CD14-positive monocyte (primary cell): Measurements from ENCODE around the gene KRT76. TPM values are rescaled to one million over a fixed set of nuclear protein-coding genes. Genes with fewer than 3 reads are reported as not detected.

Experiments
- DNase-seq, 3 donors: peaks; one replicate each; pipeline ENCODE4 v3.0.0-alpha.2; 2011 to 2022
- H2AFZ ChIP-seq: 2 replicates; pipeline ENCODE4 v1.6.0; 2012; ENCODE audit warnings: mild to moderate bottlenecking, low read depth, low read length, inconsistent platforms; ENCODE audit not compliant: insufficient read depth, poor library complexity, severe bottlenecking
- H3K27ac ChIP-seq, 2 donors: 1 replicate in 1 of 2; 2 replicates in 1 of 2; pipeline ENCODE4 v1.5.1; 2012 to 2013; ENCODE audit warnings: low read length in 2 of 2, control low read depth in 1 of 2, inconsistent platforms in 1 of 2, low read depth in 1 of 2, mild to moderate bottlenecking in 1 of 2
- H3K27me3 ChIP-seq, 2 donors: one replicate each; pipeline versions ENCODE4 v1.6.0 to v1.6.1; 2011 to 2013; ENCODE audit warnings: low read length in 2 of 2; ENCODE audit not compliant: control insufficient read depth in 2 of 2, insufficient read depth in 2 of 2
- H3K36me3 ChIP-seq, 2 donors: replicated peaks in 1 of 2; 1 replicate in 1 of 2; 2 replicates in 1 of 2; pipeline versions ENCODE4 v1.5.1 to v1.6.1; 2012 to 2013; ENCODE audit warnings: low read length in 2 of 2, control low read depth in 1 of 2, inconsistent platforms in 1 of 2, mild to moderate bottlenecking in 1 of 2; ENCODE audit not compliant: insufficient read depth in 2 of 2, control insufficient read depth in 1 of 2
- H3K4me1 ChIP-seq, 2 donors: 1 replicate in 1 of 2; 2 replicates in 1 of 2; pipeline versions ENCODE4 v1.5.1 to v1.6.1; 2012 to 2013; ENCODE audit warnings: low read length in 2 of 2, control low read depth in 1 of 2, inconsistent platforms in 1 of 2, mild to moderate bottlenecking in 1 of 2, moderate library complexity in 1 of 2; ENCODE audit not compliant: insufficient read depth in 2 of 2, control insufficient read depth in 1 of 2
- H3K4me2 ChIP-seq: replicated peaks from 2 replicates; pipeline ENCODE3; 2012; ENCODE audit warnings: low read length, moderate library complexity, mild to moderate bottlenecking; ENCODE audit not compliant: poor library complexity, severe bottlenecking; ENCODE audit errors: extremely low read depth
- H3K4me3 ChIP-seq, 3 experiments: fragments of 200-600 bp in 1 of 3; sonication (generic) in 1 of 3; replicated peaks in 1 of 3; 1 replicate in 2 of 3; 2 replicates in 1 of 3; pipeline ENCODE4 v1.5.1; 2011 to 2013; ENCODE audit warnings: low read length in 3 of 3, mild to moderate bottlenecking in 3 of 3, control low read depth in 2 of 3, low read depth in 2 of 3, inconsistent platforms in 1 of 3, moderate library complexity in 1 of 3
- H3K79me2 ChIP-seq: 2 replicates; pipeline ENCODE4 v1.6.0; 2012; ENCODE audit warnings: mild to moderate bottlenecking, control low read depth, inconsistent platforms, low read length, moderate library complexity; ENCODE audit not compliant: insufficient read depth
- H3K9ac ChIP-seq: 2 replicates; pipeline ENCODE4 v1.6.0; 2017; ENCODE audit warnings: low read length, mild to moderate bottlenecking; ENCODE audit not compliant: insufficient read depth, poor library complexity, severe bottlenecking
- H3K9me3 ChIP-seq, 2 donors: replicated peaks in 1 of 2; 1 replicate in 1 of 2; 2 replicates in 1 of 2; pipeline versions ENCODE4 v1.5.1 to v1.6.1; 2012 to 2013; ENCODE audit warnings: low read length in 2 of 2, control low read depth in 1 of 2; ENCODE audit not compliant: control insufficient read depth in 1 of 2, insufficient read depth in 1 of 2
- H4K20me1 ChIP-seq: 2 replicates; pipeline ENCODE4 v1.6.0; 2012; ENCODE audit warnings: mild to moderate bottlenecking, low read length, control low read depth, moderate library complexity; ENCODE audit not compliant: insufficient read depth
- H3K27ac Mint-ChIP-seq, 7 donors: one replicate each; pipeline ENCODE4 v1.8.0; 2020; ENCODE audit warnings: mild to moderate bottlenecking in 7 of 7, mixed read lengths in 7 of 7, moderate library complexity in 6 of 7, inconsistent platforms in 2 of 7
- H3K27me3 Mint-ChIP-seq, 3 donors: one replicate each; pipeline ENCODE4 v1.8.0; 2021 to 2022; ENCODE audit warnings: low read depth in 3 of 3, mild to moderate bottlenecking in 3 of 3, mixed read lengths in 3 of 3, moderate library complexity in 3 of 3, inconsistent platforms in 1 of 3
- H3K36me3 Mint-ChIP-seq, 2 donors: one replicate each; pipeline ENCODE4 v1.8.0; 2020; ENCODE audit warnings: mixed read lengths in 2 of 2, inconsistent platforms in 1 of 2, mild to moderate bottlenecking in 1 of 2
- H3K4me1 Mint-ChIP-seq: one replicate; pipeline ENCODE4 v1.8.0; 2020; ENCODE audit warnings: mild to moderate bottlenecking, mixed read lengths
- H3K4me3 Mint-ChIP-seq, 2 donors: one replicate each; pipeline ENCODE4 v1.8.0; 2020; ENCODE audit warnings: mild to moderate bottlenecking in 2 of 2, mixed read lengths in 2 of 2, moderate library complexity in 1 of 2
- H3K9me3 Mint-ChIP-seq, 7 donors: one replicate each; pipeline ENCODE4 v1.8.0; 2020 to 2022; ENCODE audit warnings: mixed read lengths in 7 of 7, mild to moderate bottlenecking in 6 of 7, moderate library complexity in 6 of 7, inconsistent platforms in 2 of 7
- CTCF ChIP-seq: fragments of 200-600 bp; IDR thresholded peaks from one replicate; pipeline ENCODE4 v1.8.0; 2022; ENCODE audit warnings: antibody characterized with exemption, mild to moderate bottlenecking
- WGBS: methylation state at CpG from one replicate; pipeline ENCODE4 v1.1.5; 2013; ENCODE audit warnings: missing lambda C conversion rate; ENCODE audit not compliant: insufficient coverage; 5-methylcytosine and 5-hydroxymethylcytosine counted together
- intact Hi-C, 2 donors: fragments of 100-400 bp; cut with micrococcal nuclease; formaldehyde crosslinking; loops; one replicate each; pipeline versions ENCODE4 v1.15.0 to v1.15.1; 2023
- polyA plus RNA-seq, 3 donors: library from polyadenylated mRNA; depleted of rRNA in 1 of 3; unstranded in 2 of 3; stranded (reverse) in 1 of 3; fragments of 300-500 nt in 2 of 3; fragments of >200 nt in 1 of 3; fragmentation: Illumina TruSeq in 2 of 3; gene quantifications; 1 replicate in 2 of 3; 2 replicates in 1 of 3; pipeline ENCODE4 v1.2.3, GENCODE V29; 2012 to 2021

KRT76 gene
- polyA plus RNA-seq, 3 donors: not detected

DNA sequence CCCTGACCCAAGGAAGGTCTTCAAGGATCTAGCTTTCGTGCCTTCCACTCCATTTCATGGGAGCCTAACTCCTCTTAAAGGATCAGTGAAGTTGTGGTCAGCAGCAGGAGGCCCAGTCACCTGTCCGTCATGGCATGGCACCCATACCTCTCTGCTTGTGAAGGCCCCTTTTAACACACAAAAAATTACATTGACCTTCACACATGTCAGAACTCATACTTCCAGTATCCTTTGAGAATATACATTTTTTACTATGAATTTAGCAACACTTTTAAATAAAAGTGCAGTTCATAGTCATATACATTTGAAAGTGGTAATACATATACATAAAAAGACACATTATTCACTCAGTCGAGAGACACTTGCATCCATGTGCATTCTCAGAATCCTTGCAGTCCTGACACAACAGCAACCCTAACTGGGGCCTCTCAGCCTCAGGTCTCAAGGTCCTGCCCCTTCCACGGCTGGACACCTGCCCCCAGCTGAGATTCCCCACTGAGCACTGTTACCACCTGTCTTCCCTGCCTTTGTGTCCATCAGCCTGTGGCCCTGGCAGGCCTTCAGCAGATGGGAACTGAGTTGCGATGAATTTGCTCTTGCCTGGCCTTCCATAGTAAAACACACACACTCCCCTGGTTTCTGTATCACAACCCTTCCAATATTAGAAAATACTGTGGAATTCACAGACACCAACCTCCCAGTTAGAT lies 22.5 kb upstream of the KRT76 start:
- Histone ChIP-seq H4K20me1 (no peaks in the 10 kb centered on the region), H3K4me1 (no peaks in the 10 kb centered on the region), H3K36me3 (no peaks in the 10 kb centered on the region), H3K27me3 (no peaks in the 10 kb centered on the region), H3K9me3 (no peaks in the 10 kb centered on the region), H3K27ac (no peak overlapping the region), H2AFZ (no peak overlapping the region), H3K9ac (no peak overlapping the region), H3K4me3 (no peak overlapping the region), H3K4me2 (no peak overlapping the region), H3K79me2 (no peaks in the 10 kb centered on the region)
- H3K27ac Mint-ChIP-seq: no peak overlapping the region
- intact Hi-C loops: no loop called here
- no peak for TF ChIP-seq CTCF
- no peak overlapping the region for H3K4me3 Mint-ChIP-seq
- DNase-seq: no peak
- H3K4me1 Mint-ChIP-seq: no peaks in the 10 kb centered on the region
- H3K27me3 Mint-ChIP-seq: peaks cover 5 to 9% (median 7%) of the 10 kb centered on the region in 3 donors
- H3K9me3 Mint-ChIP-seq: peaks cover 0 to 2% (median 0%) of the 10 kb centered on the region in 7 donors
- 78% methylated on average over 4 of the region's 5 CpGs for WGBS
- H3K36me3 Mint-ChIP-seq: no peaks in the 10 kb centered on the region

DNA sequence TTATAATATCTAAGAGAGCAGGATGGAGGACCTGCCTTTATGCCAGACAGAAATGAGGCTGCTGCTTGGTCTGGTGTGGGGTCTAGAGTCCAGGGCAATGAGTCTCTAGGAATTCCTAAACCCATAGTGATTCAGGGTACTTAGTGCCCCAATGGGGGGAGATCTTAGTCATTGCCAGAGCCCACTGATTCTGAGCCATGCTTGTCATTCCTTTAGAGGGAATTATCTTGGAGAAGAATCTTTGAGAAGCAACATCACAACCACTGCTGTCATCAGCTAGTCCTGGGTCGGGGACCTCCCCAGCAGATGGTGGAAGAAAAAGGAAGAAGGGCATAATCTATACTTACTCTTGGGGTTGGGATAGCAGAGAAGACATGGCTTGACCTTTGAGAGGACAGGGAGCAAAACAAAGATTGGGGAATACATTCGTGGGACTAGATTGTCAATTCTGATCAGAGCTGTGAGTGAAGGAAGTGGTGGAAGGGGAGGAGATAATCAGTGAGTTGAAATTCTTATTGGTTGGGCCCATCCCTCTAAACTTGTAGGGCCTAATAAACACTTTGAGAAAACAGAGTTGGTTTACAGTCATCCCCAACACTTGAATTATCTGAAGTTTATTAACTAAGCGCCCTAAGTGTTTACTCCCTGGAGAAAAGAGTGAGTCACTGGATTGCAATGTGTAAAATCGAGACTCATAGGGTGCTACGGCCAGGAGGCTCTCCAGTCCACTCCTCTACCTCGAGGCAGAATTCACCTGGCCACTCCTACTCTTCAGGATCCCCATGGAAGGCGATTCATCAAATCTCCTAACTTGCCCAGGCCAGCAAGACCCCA lies 21.7 kb upstream of the KRT76 start:
- H2AFZ ChIP-seq: no peak overlapping the region
- H3K27me3 ChIP-seq: no peaks in the 10 kb centered on the region
- H3K9me3 ChIP-seq: no peaks in the 10 kb centered on the region
- H3K36me3 ChIP-seq: no peaks in the 10 kb centered on the region
- no peaks in the 10 kb centered on the region for H3K4me1 ChIP-seq
- Mint-ChIP-seq H3K36me3 (no peaks in the 10 kb centered on the region), H3K9me3 (peaks cover 0 to 2% (median 0%) of the 10 kb centered on the region in 7 donors), H3K4me3 (no peak overlapping the region), H3K4me1 (no peaks in the 10 kb centered on the region), H3K27ac (no peak overlapping the region), H3K27me3 (peaks cover 7 to 9% (median 9%) of the 10 kb centered on the region in 3 donors)
- H3K4me3 ChIP-seq: no peak overlapping the region
- WGBS: 92% methylated on average over 2 of the region's 7 CpGs
- H3K79me2 ChIP-seq: no peaks in the 10 kb centered on the region
- no peak for DNase-seq
- TF ChIP-seq CTCF: no peak
- H3K4me2 ChIP-seq: no peak overlapping the region
- intact Hi-C loops: no loop called here
- H4K20me1 ChIP-seq: no peaks in the 10 kb centered on the region
- H3K9ac ChIP-seq: no peak overlapping the region
- H3K27ac ChIP-seq: no peak overlapping the region
